Spinal cord (tissue), 10 donors: ENCODE measurements around the gene DHX40. TPM values are rescaled to one million over a fixed set of nuclear protein-coding genes. Genes with fewer than 3 reads are reported as not detected.
"Not testable (repeated sequence)": the region's sequence is repeated elsewhere in the genome, so short reads cannot be mapped to it uniquely, and the experiment has no call there.

Experiments used
- DNase-seq, 6 donors: peaks; one replicate each; pipeline versions ENCODE4 v3.0.0 to v3.0.0-alpha.2; 2013 to 2015; ENCODE audit warnings: low spot score in 6 of 6, low read depth in 4 of 6
- H3K27ac ChIP-seq: one replicate; pipeline ENCODE4 v1.5.1; 2013; ENCODE audit warnings: low read depth, low read length, control low read depth
- H3K27me3 ChIP-seq: one replicate; pipeline ENCODE4 v1.6.1; 2013; ENCODE audit warnings: low read length; ENCODE audit not compliant: control insufficient read depth, insufficient read depth
- H3K36me3 ChIP-seq: one replicate; pipeline ENCODE4 v1.6.1; 2013; ENCODE audit warnings: low read length; ENCODE audit not compliant: control insufficient read depth, insufficient read depth
- H3K4me1 ChIP-seq: one replicate; pipeline ENCODE4 v1.6.1; 2013; ENCODE audit warnings: low read length; ENCODE audit not compliant: control insufficient read depth, insufficient read depth
- H3K4me3 ChIP-seq: one replicate; pipeline ENCODE4 v1.5.1; 2013; ENCODE audit warnings: low read depth, low read length, control low read depth
- H3K9me3 ChIP-seq: one replicate; pipeline ENCODE4 v1.6.1; 2013; ENCODE audit warnings: low read length; ENCODE audit not compliant: control insufficient read depth, insufficient read depth
- WGBS: methylation state at CpG from one replicate; pipeline ENCODE4 v1.1.5; 2013; ENCODE audit warnings: missing lambda C conversion rate; ENCODE audit not compliant: insufficient coverage; 5-methylcytosine and 5-hydroxymethylcytosine counted together
- polyA plus RNA-seq, 2 donors: library from polyadenylated mRNA; unstranded; fragments of 120-200 nt; gene quantifications; one replicate each; pipeline ENCODE4 v1.2.1, GENCODE V29; 2013; ENCODE audit not compliant: insufficient read length in 2 of 2
- small RNA-seq: library from RNA; depleted of rRNA; stranded (forward); fragments of <200 nt; gene quantifications from one replicate; pipeline ENCODE3, GENCODE V24; 2014; ENCODE audit warnings: low replicate concordance
- total RNA-seq, 2 donors: library from RNA; depleted of rRNA in 1 of 2; stranded (reverse); fragments of 120-200 nt in 1 of 2; fragments of >200 nt in 1 of 2; gene quantifications; one replicate each; pipeline versions ENCODE4 v1.2.3 to v1.2.4, GENCODE V29; 2013 to 2014
- donor health status: healthy.

The DHX40 gene
- total and polyA plus RNA-seq, 4 donors: 43.9 to 74.7 (median 61.1) TPM

GRCh38 chr17:59651346-59651745, 85.9 kb downstream of the DHX40 start:
- peaks cover 24% of the 10 kb centered on the region for H3K36me3 ChIP-seq
- no peak for DNase-seq
- no peak overlapping the region for H3K27ac ChIP-seq
- H3K4me3 ChIP-seq: no peak overlapping the region
- peaks cover 8% of the 10 kb centered on the region for H3K9me3 ChIP-seq
- no peaks in the 10 kb centered on the region for H3K27me3 ChIP-seq
- no peaks in the 10 kb centered on the region for H3K4me1 ChIP-seq

- H3K4me3 ChIP-seq: no peak overlapping the region
- H3K27me3 ChIP-seq: no peaks in the 10 kb centered on the region
- peaks cover 8% of the 10 kb centered on the region for H3K9me3 ChIP-seq
- H3K36me3 ChIP-seq: peaks cover 30% of the 10 kb centered on the region
- DNase-seq: no peak
- no peak overlapping the region for H3K27ac ChIP-seq
- H3K4me1 ChIP-seq: no peaks in the 10 kb centered on the region
- no CpG with 5 or more reads among the region's 2 CpGs for WGBS
Measured at GRCh38 chr17:59652119-59652518, 86.7 kb downstream of the DHX40 start.

GRCh38 chr17:59656624-59657023, 91.2 kb downstream of the DHX40 start:
- H3K9me3 ChIP-seq, H3K27ac ChIP-seq, H3K4me3 ChIP-seq, H3K4me1 ChIP-seq, H3K27me3 ChIP-seq, DNase-seq: not testable (repeated sequence)
- H3K36me3 ChIP-seq: peaks cover 30% of the 10 kb centered on the region
- no CpG with 5 or more reads among the region's 7 CpGs for WGBS

Small RNAs within 50 kb of the gene (small RNA-seq; reads per million reads assigned to genes)
- 0.08 reads per million for gene RNU4-13P

Other genes with a start within 250 kb of the DHX40 start
- gene YPEL2, start 234.0 kb upstream of the DHX40 start, total RNA-seq: 10 to 100 TPM; 11.5 to 36.7 TPM
- gene YPEL2, start 234.0 kb upstream of the DHX40 start, polyA plus RNA-seq: 10 to 100 TPM; 13.4 to 14.2 TPM
- 100 to 1,000 TPM; 293 to 600 TPM for gene CLTC, start 54.3 kb downstream of the DHX40 start, total RNA-seq
- 100 to 1,000 TPM; 274 to 343 TPM for gene CLTC, start 54.3 kb downstream of the DHX40 start, polyA plus RNA-seq
- gene PTRH2, start 141.8 kb downstream of the DHX40 start, total RNA-seq: 10 to 100 TPM; 17.1 to 20.3 TPM
- gene PTRH2, start 141.8 kb downstream of the DHX40 start, polyA plus RNA-seq: 10 to 100 TPM; 25.5 to 27.1 TPM
- 100 to 1,000 TPM in 1 of 2 donors, 10 to 100 TPM in 1; 89.4 to 227 TPM for gene VMP1, start 142.0 kb downstream of the DHX40 start, total RNA-seq
- gene VMP1, start 142.0 kb downstream of the DHX40 start, polyA plus RNA-seq: 10 to 100 TPM; 95.1 to 96.7 TPM